HT-29 (cell line): ENCODE results near the gene SERPINB8. TPM values are rescaled to one million over a fixed set of nuclear protein-coding genes. Genes with fewer than 3 reads are reported as not detected.

ENCODE experiments used
- DNase-seq: peaks from one replicate; pipeline ENCODE4 v3.0.0-alpha.2; 2015; ENCODE audit warnings: low spot score
- total RNA-seq: library from RNA; depleted of rRNA; stranded (reverse); fragments of >200 nt; shearing (Covaris generic); gene quantifications from 2 replicates; pipeline ENCODE4 v1.2.3, GENCODE V29; 2014; rRNA removed

SERPINB8 gene
- total RNA-seq, 1 experiment from 2014 or later, result 4.8 TPM

GRCh38 chr18:64011513-64011912 lies 41.6 kb downstream of the SERPINB8 start:
- no peak for DNase-seq

GRCh38 chr18:64017870-64018269 lies 48.0 kb downstream of the SERPINB8 start:
- peak; percentile 42 for DNase-seq

- DNase-seq, result no peak
Observed at GRCh38 chr18:64019922-64020756, 50.3 kb downstream of the SERPINB8 start.

- no peak for DNase-seq
Observed at GRCh38 chr18:64026350-64026749, 56.5 kb downstream of the SERPINB8 start.

- no peak for DNase-seq
Observed at GRCh38 chr18:64027931-64028695, 58.2 kb downstream of the SERPINB8 start.

GRCh38 chr18:64029096-64029495 lies 59.2 kb downstream of the SERPINB8 start:
- DNase-seq, result no peak

GRCh38 chr18:64031411-64031810 lies 61.5 kb downstream of the SERPINB8 start:
- DNase-seq, result no peak

GRCh38 chr18:64032312-64032711 lies 62.4 kb downstream of the SERPINB8 start:
- no peak for DNase-seq

- DNase-seq, result peak; percentile 43
Observed at GRCh38 chr18:64037812-64038414, 68.0 kb downstream of the SERPINB8 start.

Other genes with a start within 250 kb of the SERPINB8 start
- gene SERPINB7, start 194.7 kb upstream of the SERPINB8 start, total RNA-seq, result 0.16 TPM in 1 of 2 replicates, not detected in the other
- gene SERPINB2, start 82.4 kb upstream of the SERPINB8 start, total RNA-seq, result not detected in 2 replicates
- gene SERPINB10, start 62.1 kb upstream of the SERPINB8 start, total RNA-seq, result not detected in 2 replicates
- gene HMSD, start 20.8 kb upstream of the SERPINB8 start, total RNA-seq, result not detected in 2 replicates
- gene LINC00305, start 179.0 kb downstream of the SERPINB8 start, total RNA-seq, result not detected in 2 replicates